ENCODE data around the gene MAOA.

GRCh38 chrX:43699475-43699874, 43.4 kb downstream of the MAOA start:
- TF ChIP-seq GATA2 (IDR thresholded peaks at IDR 0.05; ENCODE audit: low read depth, low read length), result no peak
- no peak for TF ChIP-seq GATA3 (IDR thresholded peaks at IDR 0.05; ENCODE audit: low read depth, low read length)

Data from SH-SY5Y (cell line).